NCI-H146 (cell line): Measurements from ENCODE around the gene LRRC57.
"Not testable (repeated sequence)": the region's sequence is repeated elsewhere in the genome, so short reads cannot be mapped to it uniquely, and the experiment has no call there.

Experiments
- DNase-seq: peaks from one replicate; lab custom pipeline; 2025; lab: John Stamatoyannopoulos, UW

LRRC57 gene

DNA sequence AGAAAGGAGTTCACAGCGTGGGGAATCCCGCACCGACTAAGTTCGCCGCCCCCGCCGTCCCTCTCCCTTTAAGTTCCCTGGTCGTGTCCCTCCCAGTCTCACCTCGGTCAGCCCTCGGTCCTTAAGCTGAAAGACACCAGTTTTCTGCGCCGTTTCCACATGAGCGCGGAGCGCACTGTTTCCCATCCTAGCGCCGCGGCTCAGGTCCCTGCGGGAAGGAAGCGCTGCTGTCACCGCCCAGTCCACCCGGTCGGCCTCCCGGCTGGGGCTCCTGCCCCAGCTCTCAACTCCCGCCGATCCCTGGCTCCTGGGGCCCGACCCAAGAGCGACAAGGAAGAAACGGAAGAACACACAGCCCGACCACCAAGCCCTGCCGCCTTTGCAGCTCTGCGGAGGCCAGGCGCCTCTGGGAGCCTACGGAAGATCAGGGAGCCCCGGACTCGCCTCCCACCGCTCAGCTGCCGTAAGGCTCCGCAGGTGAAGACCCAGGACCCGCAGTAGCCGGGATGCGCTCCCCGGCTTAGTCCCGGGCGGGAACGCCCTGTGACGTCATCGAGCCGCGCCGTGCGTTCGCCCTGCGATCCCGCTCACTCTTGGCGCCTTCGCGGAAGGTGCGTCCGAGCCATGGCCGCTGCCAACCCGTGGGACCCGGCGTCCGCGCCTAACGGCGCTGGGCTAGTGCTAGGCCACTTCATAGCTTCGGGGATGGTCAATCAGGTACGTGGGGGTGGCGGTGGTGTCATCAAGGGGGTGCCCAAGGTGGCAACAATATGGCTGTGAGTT lies at the start of gene LRRC57, which contains the start of gene HAUS2:
Gene LRRC57, minus strand, starts transcription at position 545 of the 783 bp plus-strand sequence. Its CDS starts 359 bp downstream, at position 186.
Gene HAUS2, plus strand, starts transcription at position 590 of the 783 bp plus-strand sequence. Its CDS starts 35 bp downstream, at position 625.
- DNase-seq = peak; percentile 85

- DNase-seq = no peak
Observed at GRCh38 chr15:42595626-42596240, 47.1 kb upstream of the LRRC57 start.

DNA sequence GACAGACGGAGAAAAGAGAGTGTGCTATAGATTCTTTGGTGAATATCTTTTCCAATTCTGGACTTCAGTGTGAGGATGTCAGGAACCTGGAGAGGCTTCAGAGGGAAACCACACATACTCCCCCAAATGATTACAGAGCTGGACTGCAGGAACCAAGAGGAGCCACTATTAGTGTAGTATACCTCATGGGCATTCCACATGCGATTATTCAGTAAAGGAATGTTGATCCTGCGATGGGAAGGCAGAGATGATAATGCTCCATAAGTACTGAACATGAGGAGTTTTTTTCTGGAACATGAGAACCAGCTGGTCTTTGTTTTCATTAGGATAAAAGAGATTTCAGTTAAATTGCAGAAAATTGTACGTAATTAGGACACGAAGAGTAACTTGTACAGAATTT lies 45.5 kb upstream of the LRRC57 start:
- no peak for DNase-seq

DNA sequence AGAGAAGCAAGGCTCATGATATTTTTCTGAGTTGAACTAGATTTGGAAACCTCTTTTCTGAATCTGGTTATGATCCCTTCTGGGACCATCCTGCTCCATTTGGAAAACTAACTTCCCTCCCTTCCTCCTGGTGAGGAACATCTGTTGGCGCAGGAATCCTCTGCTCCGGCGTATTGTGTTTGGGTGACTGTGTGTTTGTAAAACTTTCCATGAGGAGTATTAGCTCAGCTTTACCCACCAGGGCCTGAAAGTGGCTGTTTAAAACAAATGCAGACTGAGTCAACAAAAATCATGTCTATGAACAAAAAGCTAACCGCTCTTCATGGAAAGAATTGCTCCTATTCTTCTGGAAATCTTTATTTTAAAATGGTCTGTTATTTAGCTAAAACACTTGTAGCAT lies 44.5 kb upstream of the LRRC57 start:
- DNase-seq = no peak

DNA sequence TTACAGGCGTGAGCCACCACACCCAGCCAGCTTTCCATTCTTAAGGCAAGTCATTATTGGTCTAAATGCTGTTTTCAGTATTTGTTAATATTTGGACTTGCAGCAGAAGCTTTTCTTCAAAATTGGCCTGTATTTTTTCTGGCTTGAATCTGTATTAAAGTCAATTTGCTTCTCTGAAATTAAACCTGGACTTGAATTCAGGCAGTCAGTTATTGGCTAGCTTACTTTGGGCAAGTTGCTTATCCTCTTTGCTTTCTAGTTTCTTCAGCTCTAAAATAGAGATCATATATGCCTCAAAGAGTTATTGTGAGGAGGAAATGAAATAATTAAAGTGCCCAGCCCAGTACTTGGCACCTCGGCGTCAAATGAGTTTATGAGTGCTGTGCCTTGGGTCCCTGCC lies 44.1 kb upstream of the LRRC57 start:
- no peak for DNase-seq

GRCh38 chr15:42591238-42591934 lies 42.8 kb upstream of the LRRC57 start:
- DNase-seq = no peak

GRCh38 chr15:42590619-42591237 lies 42.1 kb upstream of the LRRC57 start:
- DNase-seq = no peak

GRCh38 chr15:42584031-42584765 lies 35.6 kb upstream of the LRRC57 start:
- no peak for DNase-seq

- DNase-seq = no peak
Observed at GRCh38 chr15:42582569-42583375, 34.2 kb upstream of the LRRC57 start.

DNA sequence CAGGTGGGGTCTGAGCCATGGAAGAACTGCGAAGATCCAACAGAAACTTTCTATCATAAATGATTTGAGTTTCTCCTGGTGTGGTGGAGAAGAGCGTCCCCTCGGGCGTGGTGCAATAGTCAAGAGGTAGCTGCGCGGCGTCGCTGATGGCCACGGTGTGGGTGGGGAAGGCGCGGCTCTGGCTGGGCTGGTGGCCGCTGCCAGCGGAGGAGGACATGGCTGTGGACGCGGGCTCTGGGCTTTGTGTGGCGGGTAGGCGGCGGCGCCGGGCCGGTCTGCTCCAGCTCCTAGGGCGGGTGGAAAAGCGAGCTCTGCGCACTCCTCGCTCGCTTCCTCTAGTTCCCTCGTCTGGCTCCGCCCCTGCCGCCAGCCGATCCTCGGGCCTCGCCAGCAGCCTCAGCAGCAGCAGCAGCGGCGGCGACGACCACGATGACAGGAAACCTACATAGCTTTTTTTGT lies 32.7 kb upstream of the LRRC57 start:
- peak; percentile 81 for DNase-seq

- DNase-seq = no peak
Observed at GRCh38 chr15:42578984-42579537, 30.5 kb upstream of the LRRC57 start.

DNA sequence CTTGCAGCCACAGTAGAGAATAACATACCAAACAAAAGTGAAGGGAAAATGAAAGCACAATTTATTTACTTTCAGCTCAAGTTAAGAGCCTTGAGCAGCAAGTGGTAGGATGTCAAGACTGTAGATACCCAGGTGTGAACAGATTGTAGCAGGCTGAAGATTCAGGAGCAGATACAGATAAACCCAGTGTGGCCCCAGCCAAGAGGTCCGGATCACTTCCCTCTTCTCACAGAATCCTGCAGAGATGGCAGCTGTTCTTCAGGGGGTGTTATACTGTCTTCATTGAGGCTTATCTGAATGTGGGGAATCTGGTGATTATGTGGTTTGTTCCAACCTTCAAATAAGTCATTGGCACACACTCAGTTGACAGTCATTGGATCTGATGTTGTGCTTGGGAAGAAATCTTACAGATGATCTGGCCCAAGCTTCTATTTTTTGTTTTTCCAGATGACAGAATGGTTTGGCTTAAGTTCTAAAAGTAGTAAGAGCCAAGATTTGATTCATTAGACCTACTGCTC lies 29.0 kb upstream of the LRRC57 start:
- no peak for DNase-seq

GRCh38 chr15:42576776-42577175 lies 28.2 kb upstream of the LRRC57 start:
- DNase-seq = no peak

DNA sequence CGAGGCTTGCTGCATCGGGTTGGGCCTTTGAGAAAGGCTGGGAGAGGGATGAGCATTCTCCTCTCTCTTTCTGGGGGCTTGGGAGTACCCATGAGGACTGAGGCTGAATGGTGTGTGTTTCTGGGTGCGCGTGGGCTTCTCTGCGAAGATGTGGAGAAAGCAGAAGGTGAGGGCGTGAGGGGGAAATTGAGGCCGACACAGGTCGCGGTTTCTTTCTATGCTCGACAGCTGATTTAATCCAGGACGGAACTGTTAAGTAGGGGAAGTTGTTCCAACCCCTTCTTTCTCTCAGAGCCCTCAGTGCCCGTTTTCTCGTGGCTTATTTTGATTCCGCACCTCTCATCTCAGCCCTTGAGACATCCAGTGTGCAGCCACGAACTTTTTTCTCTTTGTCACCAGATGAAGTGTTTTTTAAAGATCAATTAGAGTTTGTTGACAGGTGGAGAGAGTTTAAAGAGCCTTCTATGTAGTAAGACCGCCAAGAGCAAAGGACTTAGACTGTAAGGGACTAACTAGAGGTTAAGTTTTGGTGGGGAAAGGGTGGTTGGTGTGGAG lies 27.5 kb upstream of the LRRC57 start:
- DNase-seq = no peak

GRCh38 chr15:42575188-42576039 lies 26.8 kb upstream of the LRRC57 start, which contains the start of gene STARD9:
STARD9 (plus strand) TSS chr15:42575606; CDS start chr15:42575716, 110 bp downstream.
- DNase-seq = peak; percentile 97

- no peak for DNase-seq
Observed at GRCh38 chr15:42558739-42559138, 10.1 kb upstream of the LRRC57 start.

- DNase-seq = not testable (repeated sequence)
Observed at GRCh38 chr15:42556550-42557207, 8.1 kb upstream of the LRRC57 start.

DNA sequence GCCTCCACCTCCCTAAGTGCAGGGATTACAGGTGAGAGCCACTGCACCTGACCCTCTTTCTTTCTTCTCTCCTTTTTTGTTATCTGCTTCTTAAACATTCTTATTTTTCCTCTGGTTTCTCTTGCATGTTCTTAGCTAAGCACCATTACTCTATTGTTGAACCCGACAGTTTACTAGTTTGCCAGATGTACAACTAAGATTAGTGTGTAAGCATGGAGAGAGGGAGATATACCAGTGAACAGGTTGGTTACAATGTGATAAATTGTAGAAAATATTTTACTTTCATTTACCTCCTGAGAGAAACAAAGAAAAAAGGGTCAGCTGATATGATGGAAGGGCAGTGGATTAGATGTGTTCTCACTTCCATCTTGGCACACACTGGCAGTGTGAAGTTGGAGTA lies 5.0 kb upstream of the LRRC57 start:
- no peak for DNase-seq
